Mesendoderm (in vitro differentiated cells): ENCODE results near the gene SLC16A12.
"Not testable (repeated sequence)": the region's sequence is repeated elsewhere in the genome, so short reads cannot be mapped to it uniquely, and the experiment has no call there.

Source experiments
- DNase-seq: peaks from one replicate; pipeline ENCODE4 v3.0.0; 2013
- H2AK5ac ChIP-seq: 2 replicates; pipeline ENCODE4 v1.6.1; 2013; ENCODE audit warnings: low read length, inconsistent platforms
- H2BK120ac ChIP-seq: 2 replicates; pipeline ENCODE4 v1.6.1; 2013; ENCODE audit warnings: low read depth, mild to moderate bottlenecking, low read length, moderate library complexity, mixed read lengths
- H2BK15ac ChIP-seq: replicated peaks from 2 replicates; pipeline ENCODE4 v1.6.1; 2013; ENCODE audit warnings: low read depth, mild to moderate bottlenecking, moderate library complexity
- H2BK5ac ChIP-seq: 2 replicates; pipeline ENCODE4 v1.6.1; 2013; ENCODE audit warnings: low read length, inconsistent platforms
- H3K18ac ChIP-seq: 2 replicates; pipeline ENCODE4 v1.6.1; 2013; ENCODE audit warnings: mild to moderate bottlenecking, low read length, mixed read lengths
- H3K23ac ChIP-seq: one replicate; pipeline ENCODE4 v1.6.1; 2013; ENCODE audit warnings: low read length
- H3K27ac ChIP-seq: 2 replicates; pipeline ENCODE4 v1.5.1; 2013; ENCODE audit warnings: low read depth, mild to moderate bottlenecking, inconsistent platforms, low read length, moderate library complexity
- H3K27me3 ChIP-seq: 2 replicates; pipeline ENCODE4 v1.6.1; 2013; ENCODE audit warnings: low read length, control low read depth, mild to moderate bottlenecking, inconsistent platforms; ENCODE audit not compliant: insufficient read depth, poor library complexity
- H3K36me3 ChIP-seq: 2 replicates; pipeline ENCODE4 v1.6.1; 2013; ENCODE audit warnings: low read length, inconsistent platforms; ENCODE audit not compliant: control insufficient read depth, insufficient read depth
- H3K4ac ChIP-seq: one replicate; pipeline ENCODE4 v1.6.1; 2013; ENCODE audit warnings: low read depth, mild to moderate bottlenecking, low read length, moderate library complexity
- H3K4me1 ChIP-seq: 2 replicates; pipeline ENCODE4 v1.6.1; 2013; ENCODE audit warnings: low read depth, low read length, inconsistent platforms; ENCODE audit not compliant: control insufficient read depth
- H3K4me2 ChIP-seq: 2 replicates; pipeline ENCODE4 v1.6.1; 2013; ENCODE audit warnings: low read length
- H3K4me3 ChIP-seq: 2 replicates; pipeline ENCODE4 v1.5.1; 2013; ENCODE audit warnings: mild to moderate bottlenecking, low read length
- H3K56ac ChIP-seq: one replicate; pipeline ENCODE4 v1.6.1; 2013; ENCODE audit warnings: low read length
- H3K79me1 ChIP-seq: 2 replicates; pipeline ENCODE4 v1.6.1; 2013; ENCODE audit warnings: low read length, inconsistent platforms
- H3K79me2 ChIP-seq: 2 replicates; pipeline ENCODE4 v1.6.1; 2013; ENCODE audit warnings: mild to moderate bottlenecking, low read length; ENCODE audit not compliant: control insufficient read depth, insufficient read depth
- H3K9ac ChIP-seq: 2 replicates; pipeline ENCODE4 v1.6.1; 2013; ENCODE audit warnings: low read length, inconsistent platforms
- H4K5ac ChIP-seq: one replicate; pipeline ENCODE4 v1.6.1; 2013; ENCODE audit warnings: low read length
- H4K8ac ChIP-seq: one replicate; pipeline ENCODE4 v1.6.1; 2013; ENCODE audit warnings: low read depth, mild to moderate bottlenecking, control low read depth, low read length, moderate library complexity
- WGBS: extraction: QIAGEN DNeasy Blood & Tissue Kit; methylation state at CpG from one replicate; pipeline ENCODE4 v1.1.7; 2013; ENCODE audit warnings: low lambda C conversion rate, missing lambda C conversion rate; ENCODE audit not compliant: insufficient coverage; ENCODE audit errors: extremely low coverage; 5-methylcytosine and 5-hydroxymethylcytosine counted together

Gene SLC16A12

DNA sequence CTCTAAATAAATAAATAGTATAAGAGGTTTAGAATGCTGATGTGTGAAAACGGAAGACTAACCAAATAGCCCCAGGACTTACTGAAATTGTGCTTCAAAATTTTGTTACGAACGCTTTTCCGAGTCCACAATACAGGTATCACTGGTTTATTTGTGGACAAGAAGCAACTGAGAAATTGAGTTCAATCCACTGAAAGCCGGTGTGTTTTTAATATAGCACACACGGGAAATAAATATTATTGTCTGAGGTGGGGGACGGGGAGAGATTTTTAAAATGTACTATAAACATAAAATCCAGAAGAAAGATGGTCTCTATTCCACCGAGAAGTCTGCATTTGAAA lies 598 bp downstream of the SLC16A12 start:
- H3K9ac ChIP-seq: no peak overlapping the region
- no peak overlapping the region for H2BK5ac ChIP-seq
- no peak overlapping the region for H3K18ac ChIP-seq
- H3K4me1 ChIP-seq: peaks cover 4% of the 10 kb centered on the region
- H4K5ac ChIP-seq: no peak overlapping the region
- no peak overlapping the region for H2AK5ac ChIP-seq
- no CpG with 5 or more reads among the region's 8 CpGs for WGBS
- no peaks in the 10 kb centered on the region for H3K79me1 ChIP-seq
- H3K4ac ChIP-seq: no peak overlapping the region
- no peaks in the 10 kb centered on the region for H3K36me3 ChIP-seq
- H3K27ac ChIP-seq: no peak overlapping the region
- no peak overlapping the region for H4K8ac ChIP-seq
- peak overlapping the region; percentile 74 for H3K4me2 ChIP-seq
- H3K56ac ChIP-seq: no peak overlapping the region
- H3K79me2 ChIP-seq: no peaks in the 10 kb centered on the region
- DNase-seq: no peak
- no peak overlapping the region for H3K4me3 ChIP-seq
- H3K23ac ChIP-seq: no peak overlapping the region
- H2BK120ac ChIP-seq: no peak overlapping the region
- no peak overlapping the region for H2BK15ac ChIP-seq
- no peaks in the 10 kb centered on the region for H3K27me3 ChIP-seq

DNA sequence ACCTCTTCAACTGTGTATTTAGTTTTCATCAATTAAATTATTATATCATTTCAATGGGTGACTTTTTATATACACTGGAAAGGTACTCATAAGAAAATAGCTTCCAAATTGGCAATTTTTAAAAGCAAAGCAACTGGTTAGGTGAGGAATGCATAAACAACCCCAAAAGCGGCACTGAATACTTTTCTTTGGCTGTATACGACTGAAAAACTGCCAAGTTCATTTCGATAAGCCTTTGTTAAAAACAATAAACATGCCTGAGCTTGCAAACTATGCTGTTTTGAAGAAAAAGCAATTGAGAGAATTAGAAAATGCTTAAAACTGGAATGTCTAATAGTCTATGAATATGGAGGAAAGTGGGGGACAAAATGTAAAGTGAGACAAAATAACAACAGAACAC lies 2.9 kb downstream of the SLC16A12 start:
- H2AK5ac ChIP-seq: no peak overlapping the region
- no peaks in the 10 kb centered on the region for H3K27me3 ChIP-seq
- no peak overlapping the region for H3K56ac ChIP-seq
- no peaks in the 10 kb centered on the region for H3K79me2 ChIP-seq
- H3K4me1 ChIP-seq: peaks cover 4% of the 10 kb centered on the region
- no peak overlapping the region for H2BK5ac ChIP-seq
- H2BK15ac ChIP-seq: no peak overlapping the region
- no peak overlapping the region for H3K4me3 ChIP-seq
- DNase-seq: no peak
- no peaks in the 10 kb centered on the region for H3K79me1 ChIP-seq
- H4K5ac ChIP-seq: no peak overlapping the region
- H3K36me3 ChIP-seq: no peaks in the 10 kb centered on the region
- no peak overlapping the region for H3K23ac ChIP-seq
- WGBS: no CpG with 5 or more reads among the region's 3 CpGs
- no peak overlapping the region for H3K9ac ChIP-seq
- H3K4me2 ChIP-seq: no peak overlapping the region
- no peak overlapping the region for H3K18ac ChIP-seq
- no peak overlapping the region for H3K4ac ChIP-seq
- no peak overlapping the region for H2BK120ac ChIP-seq
- H4K8ac ChIP-seq: no peak overlapping the region
- H3K27ac ChIP-seq: no peak overlapping the region

DNA sequence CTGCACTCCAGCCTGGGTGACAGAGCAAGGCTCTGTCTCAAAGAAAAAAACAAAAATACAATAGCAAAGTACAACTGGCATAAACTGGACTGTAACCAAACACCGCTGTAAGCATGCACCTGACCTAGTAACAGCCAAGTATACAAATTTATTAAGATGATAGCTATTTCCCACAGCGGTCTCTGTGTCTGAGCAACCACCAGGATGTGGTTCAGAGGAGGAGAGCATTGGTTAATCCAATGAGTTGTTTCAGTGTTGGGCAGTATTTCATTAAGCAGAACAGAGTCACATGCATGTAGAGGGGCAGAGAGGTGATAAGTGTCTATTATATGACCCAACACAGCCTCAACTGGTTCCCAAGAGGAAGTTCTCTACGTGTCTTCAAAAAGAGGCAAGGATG lies 4.0 kb downstream of the SLC16A12 start:
- no CpG with 5 or more reads among the region's 3 CpGs for WGBS

DNA sequence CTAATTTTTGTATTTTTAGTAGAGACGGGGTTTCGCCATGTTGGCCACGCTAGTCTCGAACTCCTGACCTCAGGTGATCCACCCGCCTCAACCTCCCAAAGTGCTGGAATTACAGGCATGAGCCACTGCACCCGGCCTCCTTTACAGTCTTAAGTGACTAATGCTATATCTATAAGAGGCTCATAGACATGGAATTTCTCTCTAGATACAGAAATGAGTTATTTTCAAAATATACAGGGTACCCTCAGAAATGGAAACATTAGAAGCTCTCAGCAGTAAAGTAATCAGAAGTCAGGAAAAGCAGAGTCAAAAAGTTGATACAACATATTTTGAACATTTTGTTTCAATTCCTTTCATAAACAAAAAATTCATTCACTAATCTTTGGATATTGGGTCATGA lies 5.7 kb downstream of the SLC16A12 start:
- not testable (repeated sequence) for H3K56ac ChIP-seq, H3K4me3 ChIP-seq, H3K4me2 ChIP-seq, H3K9ac ChIP-seq, H3K18ac ChIP-seq, H2BK5ac ChIP-seq, H4K5ac ChIP-seq, H2BK120ac ChIP-seq, H2AK5ac ChIP-seq, H3K27ac ChIP-seq, H3K4ac ChIP-seq, H3K36me3 ChIP-seq, H3K23ac ChIP-seq, H3K4me1 ChIP-seq, H3K79me2 ChIP-seq, H2BK15ac ChIP-seq, H3K79me1 ChIP-seq, H3K27me3 ChIP-seq, DNase-seq, H4K8ac ChIP-seq
- no CpG with 5 or more reads among the region's 6 CpGs for WGBS

More for the DNA sequence above, 4.0 kb downstream of the SLC16A12 start:
- no peak overlapping the region for H4K5ac ChIP-seq
- H3K4me3 ChIP-seq: no peak overlapping the region
- no peaks in the 10 kb centered on the region for H3K36me3 ChIP-seq
- no peaks in the 10 kb centered on the region for H3K79me1 ChIP-seq
- no peak overlapping the region for H4K8ac ChIP-seq
- no peaks in the 10 kb centered on the region for H3K27me3 ChIP-seq
- H3K79me2 ChIP-seq: no peaks in the 10 kb centered on the region
- H2BK5ac ChIP-seq: no peak overlapping the region
- no peak for DNase-seq
- no peak overlapping the region for H2BK15ac ChIP-seq
- H3K9ac ChIP-seq: no peak overlapping the region
- H3K18ac ChIP-seq: no peak overlapping the region
- H3K23ac ChIP-seq: no peak overlapping the region
- no peak overlapping the region for H3K56ac ChIP-seq
- H3K27ac ChIP-seq: no peak overlapping the region
- H3K4me2 ChIP-seq: no peak overlapping the region
- H2BK120ac ChIP-seq: no peak overlapping the region
- no peak overlapping the region for H2AK5ac ChIP-seq
- H3K4me1 ChIP-seq: peaks cover 4% of the 10 kb centered on the region
- no peak overlapping the region for H3K4ac ChIP-seq

DNA sequence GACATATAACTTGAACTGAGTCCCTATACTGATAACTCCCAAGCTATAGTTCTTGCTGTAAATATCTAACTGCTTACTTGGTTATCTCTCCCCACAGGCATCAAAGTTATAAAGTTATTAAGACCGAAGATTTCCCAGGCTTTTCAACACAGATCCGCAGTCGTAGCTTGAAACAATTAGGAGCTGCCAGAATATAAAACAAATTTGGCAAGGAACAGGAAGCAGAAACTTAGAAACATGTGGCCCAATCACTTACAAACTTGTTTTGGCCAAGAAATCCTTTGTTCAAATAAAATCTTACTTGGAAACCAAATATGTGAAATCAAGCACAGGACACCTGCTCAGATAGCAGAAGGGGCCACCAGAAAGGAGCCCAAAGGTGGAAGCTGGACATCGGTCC lies 9.0 kb downstream of the SLC16A12 start:
- no peak overlapping the region for H2BK120ac ChIP-seq
- H3K4me1 ChIP-seq: no peaks in the 10 kb centered on the region
- no peak overlapping the region for H3K56ac ChIP-seq
- H2BK15ac ChIP-seq: no peak overlapping the region
- H2BK5ac ChIP-seq: no peak overlapping the region
- no peak overlapping the region for H3K4me3 ChIP-seq
- H3K18ac ChIP-seq: no peak overlapping the region
- H3K36me3 ChIP-seq: no peaks in the 10 kb centered on the region
- WGBS: no CpG with 5 or more reads among the region's 4 CpGs
- no peak overlapping the region for H4K5ac ChIP-seq
- H4K8ac ChIP-seq: no peak overlapping the region
- H3K23ac ChIP-seq: no peak overlapping the region
- H2AK5ac ChIP-seq: no peak overlapping the region
- no peak overlapping the region for H3K27ac ChIP-seq
- no peak overlapping the region for H3K4me2 ChIP-seq
- DNase-seq: no peak
- no peaks in the 10 kb centered on the region for H3K79me1 ChIP-seq
- H3K79me2 ChIP-seq: no peaks in the 10 kb centered on the region
- no peaks in the 10 kb centered on the region for H3K27me3 ChIP-seq
- no peak overlapping the region for H3K9ac ChIP-seq
- H3K4ac ChIP-seq: no peak overlapping the region

DNA sequence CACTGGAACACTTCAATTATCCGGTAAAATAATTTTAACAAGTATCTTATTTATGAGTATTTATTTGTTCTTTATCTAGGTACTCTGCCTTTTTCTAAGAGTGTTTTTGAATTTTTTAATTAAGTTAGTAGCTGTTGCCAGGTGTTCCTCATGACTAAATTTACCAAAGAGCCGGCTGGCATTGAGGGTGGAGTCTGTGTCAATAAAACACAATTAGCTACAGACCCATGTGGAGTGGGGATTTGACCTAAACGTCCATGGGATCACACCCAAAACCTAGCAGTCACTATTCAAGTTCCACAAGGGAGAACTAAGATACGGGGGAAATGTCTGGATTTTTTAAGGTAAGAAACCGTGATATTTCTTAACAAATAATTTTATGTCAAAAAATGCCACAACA lies 9.8 kb downstream of the SLC16A12 start:
- H3K27ac ChIP-seq: no peak overlapping the region
- H3K4me2 ChIP-seq: no peak overlapping the region
- H3K4ac ChIP-seq: no peak overlapping the region
- H4K5ac ChIP-seq: no peak overlapping the region
- DNase-seq: no peak
- no peak overlapping the region for H3K23ac ChIP-seq
- no peak overlapping the region for H2BK15ac ChIP-seq
- no peaks in the 10 kb centered on the region for H3K36me3 ChIP-seq
- H3K4me3 ChIP-seq: no peak overlapping the region
- no peaks in the 10 kb centered on the region for H3K79me1 ChIP-seq
- H4K8ac ChIP-seq: no peak overlapping the region
- H2BK120ac ChIP-seq: no peak overlapping the region
- no peaks in the 10 kb centered on the region for H3K4me1 ChIP-seq
- H3K56ac ChIP-seq: no peak overlapping the region
- H3K79me2 ChIP-seq: no peaks in the 10 kb centered on the region
- no peak overlapping the region for H2AK5ac ChIP-seq
- WGBS: no CpG with 5 or more reads among the region's 5 CpGs
- no peaks in the 10 kb centered on the region for H3K27me3 ChIP-seq
- H2BK5ac ChIP-seq: no peak overlapping the region
- no peak overlapping the region for H3K9ac ChIP-seq
- H3K18ac ChIP-seq: no peak overlapping the region
